ENCODE measurements around the gene CTCF. TPM values are rescaled to one million over a fixed set of nuclear protein-coding genes. Genes with fewer than 3 reads are reported as not detected.

CTCF gene
- total and polyA plus RNA-seq, 10 of the 15 experiments (the other 5 are each of a cell fraction or from before 2014, with no cell fraction given) = 9.1 to 55.0 (median 41.8) TPM

GRCh38 chr16:67666559-67667452 is 104.5 kb downstream of the CTCF start, which contains the start of the genes C16orf86 and ENKD1 (continued):
- TF ChIP-seq ZNF687 (IDR thresholded peaks at IDR 0.05) (no peak), NR2C1 (IDR thresholded peaks at IDR 0.05) (peak; percentile 98), CHD2 (IDR thresholded peaks at IDR 0.05; ENCODE audit: borderline replicate concordance, low read depth, low read length) (peak; percentile 41; the same call in 1 of the 2 replicates), EED (IDR thresholded peaks at IDR 0.05; ENCODE audit: low read depth) (no peak), ZNF622 (IDR thresholded peaks at IDR 0.05) (no peak), STAT1 (conservative IDR thresholded peaks at IDR 0.05) (no peak), PML (IDR thresholded peaks at IDR 0.05; ENCODE audit: low read length) (no peak), POLR2A (IDR thresholded peaks at IDR 0.05; ENCODE audit: low read depth, low read length) (0 out of 2 replicates have a peak, but pooled peaks have one; percentile 27), ZNF217 (IDR thresholded peaks at IDR 0.05) (no peak), TCF7 (IDR thresholded peaks at IDR 0.05; ENCODE audit: borderline replicate concordance) (no peak), FOXM1 (IDR thresholded peaks at IDR 0.05; ENCODE audit: low read depth, low read length) (no peak), TCF12 (IDR thresholded peaks at IDR 0.05; ENCODE audit: low read depth, low read length) (no peak), ASH2L (IDR thresholded peaks at IDR 0.05; ENCODE audit: borderline replicate concordance, low read depth) (no peak), ZNF24 (IDR thresholded peaks at IDR 0.05) (no peak)
- TF ChIP-seq, protein P1, sequence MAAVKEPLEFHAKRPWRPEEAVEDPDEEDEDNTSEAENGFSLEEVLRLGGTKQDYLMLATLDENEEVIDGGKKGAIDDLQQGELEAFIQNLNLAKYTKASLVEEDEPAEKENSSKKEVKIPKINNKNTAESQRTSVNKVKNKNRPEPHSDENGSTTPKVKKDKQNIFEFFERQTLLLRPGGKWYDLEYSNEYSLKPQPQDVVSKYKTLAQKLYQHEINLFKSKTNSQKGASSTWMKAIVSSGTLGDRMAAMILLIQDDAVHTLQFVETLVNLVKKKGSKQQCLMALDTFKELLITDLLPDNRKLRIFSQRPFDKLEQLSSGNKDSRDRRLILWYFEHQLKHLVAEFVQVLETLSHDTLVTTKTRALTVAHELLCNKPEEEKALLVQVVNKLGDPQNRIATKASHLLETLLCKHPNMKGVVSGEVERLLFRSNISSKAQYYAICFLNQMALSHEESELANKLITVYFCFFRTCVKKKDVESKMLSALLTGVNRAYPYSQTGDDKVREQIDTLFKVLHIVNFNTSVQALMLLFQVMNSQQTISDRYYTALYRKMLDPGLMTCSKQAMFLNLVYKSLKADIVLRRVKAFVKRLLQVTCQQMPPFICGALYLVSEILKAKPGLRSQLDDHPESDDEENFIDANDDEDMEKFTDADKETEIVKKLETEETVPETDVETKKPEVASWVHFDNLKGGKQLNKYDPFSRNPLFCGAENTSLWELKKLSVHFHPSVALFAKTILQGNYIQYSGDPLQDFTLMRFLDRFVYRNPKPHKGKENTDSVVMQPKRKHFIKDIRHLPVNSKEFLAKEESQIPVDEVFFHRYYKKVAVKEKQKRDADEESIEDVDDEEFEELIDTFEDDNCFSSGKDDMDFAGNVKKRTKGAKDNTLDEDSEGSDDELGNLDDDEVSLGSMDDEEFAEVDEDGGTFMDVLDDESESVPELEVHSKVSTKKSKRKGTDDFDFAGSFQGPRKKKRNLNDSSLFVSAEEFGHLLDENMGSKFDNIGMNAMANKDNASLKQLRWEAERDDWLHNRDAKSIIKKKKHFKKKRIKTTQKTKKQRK (IDR thresholded peaks at IDR 0.05; ENCODE audit: low read depth, low read length) = no peak
- TF ChIP-seq, protein P2, sequence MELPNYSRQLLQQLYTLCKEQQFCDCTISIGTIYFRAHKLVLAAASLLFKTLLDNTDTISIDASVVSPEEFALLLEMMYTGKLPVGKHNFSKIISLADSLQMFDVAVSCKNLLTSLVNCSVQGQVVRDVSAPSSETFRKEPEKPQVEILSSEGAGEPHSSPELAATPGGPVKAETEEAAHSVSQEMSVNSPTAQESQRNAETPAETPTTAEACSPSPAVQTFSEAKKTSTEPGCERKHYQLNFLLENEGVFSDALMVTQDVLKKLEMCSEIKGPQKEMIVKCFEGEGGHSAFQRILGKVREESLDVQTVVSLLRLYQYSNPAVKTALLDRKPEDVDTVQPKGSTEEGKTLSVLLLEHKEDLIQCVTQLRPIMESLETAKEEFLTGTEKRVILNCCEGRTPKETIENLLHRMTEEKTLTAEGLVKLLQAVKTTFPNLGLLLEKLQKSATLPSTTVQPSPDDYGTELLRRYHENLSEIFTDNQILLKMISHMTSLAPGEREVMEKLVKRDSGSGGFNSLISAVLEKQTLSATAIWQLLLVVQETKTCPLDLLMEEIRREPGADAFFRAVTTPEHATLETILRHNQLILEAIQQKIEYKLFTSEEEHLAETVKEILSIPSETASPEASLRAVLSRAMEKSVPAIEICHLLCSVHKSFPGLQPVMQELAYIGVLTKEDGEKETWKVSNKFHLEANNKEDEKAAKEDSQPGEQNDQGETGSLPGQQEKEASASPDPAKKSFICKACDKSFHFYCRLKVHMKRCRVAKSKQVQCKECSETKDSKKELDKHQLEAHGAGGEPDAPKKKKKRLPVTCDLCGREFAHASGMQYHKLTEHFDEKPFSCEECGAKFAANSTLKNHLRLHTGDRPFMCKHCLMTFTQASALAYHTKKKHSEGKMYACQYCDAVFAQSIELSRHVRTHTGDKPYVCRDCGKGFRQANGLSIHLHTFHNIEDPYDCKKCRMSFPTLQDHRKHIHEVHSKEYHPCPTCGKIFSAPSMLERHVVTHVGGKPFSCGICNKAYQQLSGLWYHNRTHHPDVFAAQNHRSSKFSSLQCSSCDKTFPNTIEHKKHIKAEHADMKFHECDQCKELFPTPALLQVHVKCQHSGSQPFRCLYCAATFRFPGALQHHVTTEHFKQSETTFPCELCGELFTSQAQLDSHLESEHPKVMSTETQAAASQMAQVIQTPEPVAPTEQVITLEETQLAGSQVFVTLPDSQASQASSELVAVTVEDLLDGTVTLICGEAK (IDR thresholded peaks at IDR 0.05; ENCODE audit: borderline replicate concordance) = peak; percentile 83; the same call in 1 of the 2 replicates
- TF ChIP-seq, protein P3, sequence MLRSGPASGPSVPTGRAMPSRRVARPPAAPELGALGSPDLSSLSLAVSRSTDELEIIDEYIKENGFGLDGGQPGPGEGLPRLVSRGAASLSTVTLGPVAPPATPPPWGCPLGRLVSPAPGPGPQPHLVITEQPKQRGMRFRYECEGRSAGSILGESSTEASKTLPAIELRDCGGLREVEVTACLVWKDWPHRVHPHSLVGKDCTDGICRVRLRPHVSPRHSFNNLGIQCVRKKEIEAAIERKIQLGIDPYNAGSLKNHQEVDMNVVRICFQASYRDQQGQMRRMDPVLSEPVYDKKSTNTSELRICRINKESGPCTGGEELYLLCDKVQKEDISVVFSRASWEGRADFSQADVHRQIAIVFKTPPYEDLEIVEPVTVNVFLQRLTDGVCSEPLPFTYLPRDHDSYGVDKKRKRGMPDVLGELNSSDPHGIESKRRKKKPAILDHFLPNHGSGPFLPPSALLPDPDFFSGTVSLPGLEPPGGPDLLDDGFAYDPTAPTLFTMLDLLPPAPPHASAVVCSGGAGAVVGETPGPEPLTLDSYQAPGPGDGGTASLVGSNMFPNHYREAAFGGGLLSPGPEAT (IDR thresholded peaks at IDR 0.05; ENCODE audit: low read depth) = no peak
